Lower leg skin (tissue), 3 donors: Measurements from ENCODE around the gene APOLD1.

ENCODE experiments used
- CTCF ChIP-seq, 3 donors: fragments of 450-650 bp; IDR thresholded peaks; one replicate each; pipeline ENCODE4 v1.5.1; 2016; ENCODE audit warnings: antibody characterized with exemption in 3 of 3, mild to moderate bottlenecking in 3 of 3, moderate library complexity in 2 of 3
- POLR2A ChIP-seq, 2 donors: fragments of 450-650 bp; IDR thresholded peaks; one replicate each; pipeline ENCODE4 v1.6.1; 2016 to 2017; ENCODE audit warnings: antibody characterized with exemption in 2 of 2, mild to moderate bottlenecking in 1 of 2, moderate library complexity in 1 of 2

GRCh38 chr12:12784911-12785814 lies at the start of gene APOLD1:
- TF ChIP-seq CTCF (IDR thresholded peaks at IDR 0.05) (no peak), POLR2A (IDR thresholded peaks at IDR 0.05) (peak in 1 of 2 donors; percentile 4)
